Tibial nerve (tissue), 4 donors: ENCODE measurements around the gene NFIB. TPM values are rescaled to one million over a fixed set of nuclear protein-coding genes. Genes with fewer than 3 reads are reported as not detected.

Experiments used
- DNase-seq, 2 donors: peaks; one replicate each; pipeline ENCODE4 v3.0.0-alpha.2; 2019; ENCODE audit warnings: low spot score in 2 of 2
- H3K27ac ChIP-seq, 4 donors: fragments of 200-600 bp; sonication (generic) in 3 of 4; one replicate each; pipeline ENCODE4 v1.5.1; 2017 to 2019; ENCODE audit warnings: mild to moderate bottlenecking in 1 of 4
- H3K27me3 ChIP-seq, 2 donors: fragments of 200-600 bp; sonication (generic) in 1 of 2; one replicate each; pipeline versions ENCODE4 v1.5.1 to v1.6.0; 2017 to 2019
- H3K36me3 ChIP-seq, 3 donors: fragments of 200-600 bp; sonication (generic); one replicate each; pipeline ENCODE4 v1.5.1; 2018 to 2019
- H3K4me1 ChIP-seq, 4 donors: fragments of 200-600 bp; sonication (generic) in 3 of 4; one replicate each; pipeline ENCODE4 v1.5.1; 2017 to 2019
- H3K4me3 ChIP-seq, 4 donors: fragments of 200-600 bp; sonication (generic) in 3 of 4; one replicate each; pipeline ENCODE4 v1.5.1; 2017 to 2019; ENCODE audit warnings: mild to moderate bottlenecking in 1 of 4, moderate library complexity in 1 of 4
- H3K9me3 ChIP-seq, 4 donors: fragments of 200-600 bp; sonication (generic) in 3 of 4; one replicate each; pipeline ENCODE4 v1.5.1; 2017 to 2019
- EP300 ChIP-seq, 2 donors: sonication (generic); formaldehyde crosslinking; IDR thresholded peaks; one replicate each; pipeline ENCODE4 v1.6.1; 2017; ENCODE audit warnings: antibody characterized with exemption in 2 of 2, mild to moderate bottlenecking in 1 of 2
- POLR2A ChIP-seq, 2 donors: fragments of 450-650 bp; IDR thresholded peaks; one replicate each; pipeline ENCODE4 v1.6.1; 2017; ENCODE audit warnings: antibody characterized with exemption in 2 of 2, mild to moderate bottlenecking in 2 of 2, moderate library complexity in 2 of 2
- WGBS, 2 donors: methylation state at CpG; one replicate each; pipeline ENCODE4 v1.1.5; 2018; 5-methylcytosine and 5-hydroxymethylcytosine counted together
- total RNA-seq, 4 donors: library from RNA; depleted of rRNA; stranded (reverse); fragments of >200 nt; gene quantifications; one replicate each; pipeline ENCODE4 v1.1.0, GENCODE V29; 2016
- TF ChIP-seq, protein P1 (sequence below), 5 experiments: fragments of 200-600 bp in 3 of 5; fragments of 450-650 bp in 2 of 5; sonication (generic) in 3 of 5; IDR thresholded peaks; one replicate each; pipeline ENCODE4 v1.5.1; 2016 to 2019; ENCODE audit warnings: antibody characterized with exemption in 5 of 5, mild to moderate bottlenecking in 3 of 5, moderate library complexity in 2 of 5

Gene NFIB
- total RNA-seq, 4 donors from 2014 or later: 52.1 to 125 (median 78.1) TPM

DNA sequence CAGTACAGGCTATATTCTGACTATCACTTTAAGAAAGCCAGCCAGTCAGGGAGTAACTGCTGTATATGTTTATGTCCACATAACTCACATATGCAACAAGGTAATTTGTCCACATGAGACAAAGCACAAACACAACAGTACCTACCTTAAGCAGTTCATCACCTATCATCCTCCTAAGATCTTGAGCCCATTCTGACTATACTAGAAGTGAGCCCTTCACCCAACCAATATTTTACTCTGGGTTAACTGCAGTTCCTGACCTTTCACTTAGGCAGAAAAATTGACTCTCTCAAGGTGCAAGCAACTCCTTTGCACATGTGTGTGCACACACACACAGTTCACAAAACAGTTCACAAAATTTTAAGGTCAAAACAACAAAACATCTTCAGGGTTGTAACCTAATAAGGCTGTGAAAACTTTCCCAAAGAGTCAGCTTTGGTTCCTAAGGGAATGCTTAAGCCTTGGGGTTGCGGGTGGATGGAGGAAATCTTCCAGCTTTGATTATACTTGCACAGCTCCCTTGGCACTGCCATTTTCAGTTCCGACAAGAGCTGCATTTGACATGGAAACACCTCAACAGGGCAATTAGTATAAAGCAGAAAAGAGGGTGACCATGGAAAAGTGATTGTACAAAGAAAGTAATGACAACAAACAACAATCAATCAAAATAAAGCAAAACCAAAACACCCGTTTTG is 215.3 kb downstream of the NFIB start:
- DNase-seq: no peak
- Histone ChIP-seq H3K4me1 (peaks cover 0 to 60% (median 12%) of the 10 kb centered on the region in 4 donors), H3K4me3 (no peak overlapping the region), H3K27ac (peak overlapping the region in 1 of 4 donors; percentile 10), H3K36me3 (no peaks in the 10 kb centered on the region), H3K9me3 (no peaks in the 10 kb centered on the region), H3K27me3 (no peaks in the 10 kb centered on the region)
- no peak for TF ChIP-seq POLR2A (IDR thresholded peaks at IDR 0.05)
- TF ChIP-seq, protein P1, sequence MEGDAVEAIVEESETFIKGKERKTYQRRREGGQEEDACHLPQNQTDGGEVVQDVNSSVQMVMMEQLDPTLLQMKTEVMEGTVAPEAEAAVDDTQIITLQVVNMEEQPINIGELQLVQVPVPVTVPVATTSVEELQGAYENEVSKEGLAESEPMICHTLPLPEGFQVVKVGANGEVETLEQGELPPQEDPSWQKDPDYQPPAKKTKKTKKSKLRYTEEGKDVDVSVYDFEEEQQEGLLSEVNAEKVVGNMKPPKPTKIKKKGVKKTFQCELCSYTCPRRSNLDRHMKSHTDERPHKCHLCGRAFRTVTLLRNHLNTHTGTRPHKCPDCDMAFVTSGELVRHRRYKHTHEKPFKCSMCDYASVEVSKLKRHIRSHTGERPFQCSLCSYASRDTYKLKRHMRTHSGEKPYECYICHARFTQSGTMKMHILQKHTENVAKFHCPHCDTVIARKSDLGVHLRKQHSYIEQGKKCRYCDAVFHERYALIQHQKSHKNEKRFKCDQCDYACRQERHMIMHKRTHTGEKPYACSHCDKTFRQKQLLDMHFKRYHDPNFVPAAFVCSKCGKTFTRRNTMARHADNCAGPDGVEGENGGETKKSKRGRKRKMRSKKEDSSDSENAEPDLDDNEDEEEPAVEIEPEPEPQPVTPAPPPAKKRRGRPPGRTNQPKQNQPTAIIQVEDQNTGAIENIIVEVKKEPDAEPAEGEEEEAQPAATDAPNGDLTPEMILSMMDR (IDR thresholded peaks at IDR 0.05): no peak
- 64 to 68% methylated on average over 3 of the region's 3 CpGs for WGBS, 2 donors

DNA sequence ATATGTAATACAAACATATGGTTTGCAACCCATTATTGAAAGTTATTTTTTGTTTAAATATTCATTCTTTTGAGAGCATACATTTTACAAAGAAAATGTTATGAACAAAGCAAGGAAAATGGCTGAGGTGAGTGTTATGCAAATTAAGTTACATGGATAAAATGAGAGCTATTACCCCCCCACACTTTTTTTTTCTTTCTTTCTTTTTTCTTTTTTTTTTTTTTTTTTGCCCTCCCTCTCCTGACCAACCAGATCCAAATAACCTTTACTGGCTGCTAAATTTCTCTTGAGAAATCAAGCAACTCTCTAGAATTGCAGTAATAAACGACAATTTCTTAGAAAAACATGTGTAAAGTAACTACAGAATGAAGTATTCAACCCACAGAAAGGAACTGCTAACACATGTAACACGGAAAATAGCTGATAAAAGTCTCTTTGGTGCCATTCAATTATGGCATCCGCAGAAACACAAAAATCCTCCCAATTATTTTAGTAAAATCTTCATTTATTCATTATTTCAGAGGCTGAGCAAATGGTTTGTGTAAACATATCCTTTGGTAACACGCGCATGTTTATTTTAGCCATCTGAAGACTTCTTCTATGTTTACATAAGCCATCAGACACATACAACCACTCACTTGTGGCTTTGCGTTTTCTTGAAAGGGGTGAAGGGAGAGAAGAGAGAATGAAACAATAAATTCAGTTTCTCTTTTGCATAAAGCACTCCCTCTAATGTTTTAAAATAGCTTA is 216.1 kb downstream of the NFIB start:
- H3K27me3 ChIP-seq: no peaks in the 10 kb centered on the region
- H3K9me3 ChIP-seq: no peaks in the 10 kb centered on the region
- H3K27ac ChIP-seq: peak overlapping the region in 1 of 4 donors; percentile 73
- TF ChIP-seq EP300 (IDR thresholded peaks at IDR 0.05) (no peak), POLR2A (IDR thresholded peaks at IDR 0.05) (no peak)
- TF ChIP-seq, protein P1 (IDR thresholded peaks at IDR 0.05): no peak
- H3K4me1 ChIP-seq: peaks cover 0 to 52% (median 12%) of the 10 kb centered on the region in 4 donors
- H3K36me3 ChIP-seq: no peaks in the 10 kb centered on the region
- no peak for DNase-seq
- no peak overlapping the region for H3K4me3 ChIP-seq
- 42 to 44% methylated on average over 6 of the region's 6 CpGs for WGBS, 2 donors

DNA sequence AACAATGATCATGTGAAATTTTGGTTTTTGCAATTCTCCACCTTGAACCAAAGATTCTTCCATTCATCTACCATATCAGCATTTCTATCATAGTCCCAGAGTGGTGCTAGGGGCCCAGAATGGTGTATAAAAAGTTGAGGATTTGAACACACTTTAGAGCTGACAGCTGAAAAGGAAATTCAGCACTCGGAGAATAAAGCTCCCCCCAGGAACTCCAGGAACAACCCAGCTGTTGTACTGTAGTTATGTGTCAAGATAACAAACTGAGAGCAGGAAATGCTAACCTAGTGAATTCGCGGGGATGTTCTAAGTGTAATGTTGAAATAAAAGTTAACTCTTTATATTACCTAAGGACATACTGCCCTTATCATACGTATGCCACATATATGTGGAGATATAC is 216.7 kb downstream of the NFIB start:
- no peak for DNase-seq
- no peak for TF ChIP-seq EP300 (IDR thresholded peaks at IDR 0.05)
- TF ChIP-seq POLR2A (IDR thresholded peaks at IDR 0.05): no peak
- TF ChIP-seq, protein P1 (IDR thresholded peaks at IDR 0.05): no peak
- Histone ChIP-seq H3K9me3 (no peaks in the 10 kb centered on the region), H3K27ac (peak overlapping the region in 2 of 4 donors; percentile 36 to 73), H3K27me3 (no peaks in the 10 kb centered on the region), H3K36me3 (no peaks in the 10 kb centered on the region), H3K4me1 (peaks cover 0 to 46% (median 9%) of the 10 kb centered on the region in 4 donors), H3K4me3 (no peak overlapping the region)
- WGBS, 2 donors: 13 to 19% methylated on average over 4 of the region's 4 CpGs

DNA sequence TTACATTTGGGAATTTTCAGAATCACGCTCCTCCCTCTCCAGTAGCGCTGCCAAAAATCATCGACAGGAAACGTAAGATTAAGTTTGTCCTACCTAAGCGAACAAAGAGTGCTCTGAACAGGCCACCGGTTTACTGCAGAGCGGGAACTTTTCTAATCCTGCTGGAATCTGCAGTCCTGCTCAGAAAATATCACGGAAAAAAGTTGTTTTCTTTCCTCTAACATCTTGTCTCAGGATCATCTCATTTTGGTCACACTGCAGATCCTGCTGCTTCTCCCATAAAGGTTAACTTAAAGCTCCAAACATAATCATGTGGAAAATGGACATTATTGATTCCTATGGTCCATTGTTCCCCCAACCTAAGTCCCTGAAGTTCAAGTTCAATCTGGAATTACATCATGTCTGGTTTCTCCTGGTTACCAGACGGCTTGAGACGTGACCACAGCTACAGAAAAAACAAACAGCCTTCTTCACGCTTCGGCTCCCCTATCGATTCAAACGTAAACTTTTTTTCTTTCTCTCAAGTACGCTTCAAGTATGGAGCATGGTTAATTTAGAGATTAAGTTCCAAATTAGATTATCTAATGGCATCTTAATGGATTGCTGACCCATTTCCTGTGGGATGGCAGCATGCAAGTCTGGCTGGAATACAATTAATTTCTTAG is 217.6 kb downstream of the NFIB start:
- H3K4me3 ChIP-seq: peak overlapping the region in 2 of 4 donors; percentile 4 to 15
- DNase-seq: no peak
- H3K4me1 ChIP-seq: peaks cover 0 to 41% (median 9%) of the 10 kb centered on the region in 4 donors
- no peaks in the 10 kb centered on the region for H3K27me3 ChIP-seq
- TF ChIP-seq, protein P1 (IDR thresholded peaks at IDR 0.05): no peak
- peak in 1 of 2 donors; percentile 23 for TF ChIP-seq EP300 (IDR thresholded peaks at IDR 0.05)
- H3K9me3 ChIP-seq: no peaks in the 10 kb centered on the region
- peak overlapping the region in 3 of 4 donors; percentile 26 to 73 (median 36) for H3K27ac ChIP-seq
- WGBS, 2 donors: 14 to 22% methylated on average over 15 of the region's 15 CpGs
- H3K36me3 ChIP-seq: no peaks in the 10 kb centered on the region

DNA sequence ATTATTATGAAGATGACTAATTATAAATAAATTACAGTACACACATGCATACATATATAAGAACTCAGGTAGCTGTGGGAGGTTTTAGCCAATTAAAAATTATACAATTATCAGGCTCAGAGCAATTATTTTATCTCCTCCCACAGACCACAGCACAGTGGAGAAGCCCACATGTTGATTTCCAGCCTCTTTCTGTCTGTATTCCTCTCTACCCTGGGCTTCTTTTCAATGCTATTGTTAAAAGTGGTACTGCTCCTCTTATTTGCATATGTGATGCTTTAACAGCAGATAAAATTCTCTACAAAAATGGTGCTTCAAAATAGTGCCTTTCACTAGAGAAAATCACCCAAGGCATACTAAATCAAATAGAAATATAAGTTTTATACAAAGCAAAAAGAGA is 218.7 kb downstream of the NFIB start:
- H3K4me3 ChIP-seq: no peak overlapping the region
- H3K27me3 ChIP-seq: no peaks in the 10 kb centered on the region
- TF ChIP-seq, protein P1 (IDR thresholded peaks at IDR 0.05): no peak
- no peak for TF ChIP-seq POLR2A (IDR thresholded peaks at IDR 0.05)
- TF ChIP-seq EP300 (IDR thresholded peaks at IDR 0.05): no peak
- peaks cover 0 to 41% (median 9%) of the 10 kb centered on the region in 4 donors for H3K4me1 ChIP-seq
- no peak overlapping the region for H3K27ac ChIP-seq
- no peaks in the 10 kb centered on the region for H3K36me3 ChIP-seq
- DNase-seq: no peak
- no peaks in the 10 kb centered on the region for H3K9me3 ChIP-seq
